ENCODE results near the gene CDH1. TPM values are rescaled to one million over a fixed set of nuclear protein-coding genes. Genes with fewer than 3 reads are reported as not detected.
A peak's percentile ranks its signal among the peaks of the same experiment; 100 is the strongest.
"Not testable (repeated sequence)": the region's sequence is repeated elsewhere in the genome, so short reads cannot be mapped to it uniquely, and the experiment has no call there.

Gene CDH1
- total RNA-seq, 1 donor, result under 0.01 TPM

GRCh38 chr16:68704232-68704867 lies 32.7 kb upstream of the CDH1 start:
- TF ChIP-seq CTCF (IDR thresholded peaks at IDR 0.05; ENCODE audit: insufficient read depth, low read depth, low read length), result peak; percentile 91
- peak; percentile 66 for DNase-seq (ENCODE audit: low read depth)
- no peak overlapping the region for H3K4me3 ChIP-seq (ENCODE audit: low read depth, low read length)

GRCh38 chr16:68707340-68708152 lies 29.5 kb upstream of the CDH1 start:
- H3K4me3 ChIP-seq (ENCODE audit: low read depth, low read length), result no peak overlapping the region
- TF ChIP-seq CTCF (IDR thresholded peaks at IDR 0.05; ENCODE audit: insufficient read depth, low read depth, low read length), result peak; percentile 41
- DNase-seq (ENCODE audit: low read depth), result peak; percentile 52

- H3K4me3 ChIP-seq (ENCODE audit: low read depth, low read length), result no peak overlapping the region
- TF ChIP-seq CTCF (IDR thresholded peaks at IDR 0.05; ENCODE audit: insufficient read depth, low read depth, low read length), result no peak
- DNase-seq (ENCODE audit: low read depth), result no peak
Measured at GRCh38 chr16:68710211-68710610, 26.9 kb upstream of the CDH1 start.

GRCh38 chr16:68711421-68712139 lies 25.5 kb upstream of the CDH1 start:
- no peak for TF ChIP-seq CTCF (IDR thresholded peaks at IDR 0.05; ENCODE audit: insufficient read depth, low read depth, low read length)
- no peak overlapping the region for H3K4me3 ChIP-seq (ENCODE audit: low read depth, low read length)

GRCh38 chr16:68713361-68713760 lies 23.7 kb upstream of the CDH1 start:
- TF ChIP-seq CTCF (IDR thresholded peaks at IDR 0.05; ENCODE audit: insufficient read depth, low read depth, low read length), result no peak
- no peak for DNase-seq (ENCODE audit: low read depth)
- H3K4me3 ChIP-seq (ENCODE audit: low read depth, low read length), result no peak overlapping the region

More at GRCh38 chr16:68711421-68712139, 25.5 kb upstream of the CDH1 start:
- DNase-seq (ENCODE audit: low read depth), result no peak

GRCh38 chr16:68715471-68715870 lies 21.6 kb upstream of the CDH1 start:
- H3K4me3 ChIP-seq (ENCODE audit: low read depth, low read length), result no peak overlapping the region
- DNase-seq (ENCODE audit: low read depth), result no peak
- no peak for TF ChIP-seq CTCF (IDR thresholded peaks at IDR 0.05; ENCODE audit: insufficient read depth, low read depth, low read length)

- H3K4me3 ChIP-seq (ENCODE audit: low read depth, low read length); DNase-seq (ENCODE audit: low read depth): not testable (repeated sequence)
Measured at GRCh38 chr16:68716516-68716915, 20.6 kb upstream of the CDH1 start.

Measured in fibroblast of villous mesenchyme (primary cell).